GM19043 (cell line): Measurements from ENCODE around the gene GSTM1.
"Not testable (repeated sequence)": the region's sequence is repeated elsewhere in the genome, so short reads cannot be mapped to it uniquely, and the experiment has no call there.

Source experiments
- ATAC-seq: cut with Tn5 transposase; IDR thresholded peaks from one replicate; pipeline ENCODE4 v1.9.1; 2021; ENCODE audit warnings: low read depth; ENCODE audit not compliant: unreplicated experiment

Gene GSTM1

GRCh38 chr1:109659997-109660690 is 27.5 kb upstream of the GSTM1 start:
- no peak for ATAC-seq

GRCh38 chr1:109660691-109661026 is 27.0 kb upstream of the GSTM1 start:
- not testable (repeated sequence) for ATAC-seq

- no peak for ATAC-seq
Measured at GRCh38 chr1:109661391-109661790, 26.2 kb upstream of the GSTM1 start.

GRCh38 chr1:109664671-109665070 is 22.9 kb upstream of the GSTM1 start:
- ATAC-seq: no peak

GRCh38 chr1:109667452-109668122 is 20.0 kb upstream of the GSTM1 start, which contains the start of gene GSTM2:
GSTM2 (plus strand) TSS chr1:109668057; CDS start chr1:109668116, 59 bp downstream.
- ATAC-seq: peak; percentile 92

GRCh38 chr1:109668123-109668775 is 19.4 kb upstream of the GSTM1 start:
- no peak for ATAC-seq

GRCh38 chr1:109669246-109669948 is 18.2 kb upstream of the GSTM1 start:
- no peak for ATAC-seq

- not testable (repeated sequence) for ATAC-seq
Measured at GRCh38 chr1:109669949-109670302, 17.7 kb upstream of the GSTM1 start.

GRCh38 chr1:109671067-109671466 is 16.6 kb upstream of the GSTM1 start:
- ATAC-seq: no peak

- ATAC-seq: not testable (repeated sequence)
Measured at GRCh38 chr1:109673861-109674260, 13.8 kb upstream of the GSTM1 start.

- not testable (repeated sequence) for ATAC-seq
Measured at GRCh38 chr1:109676683-109677381, 10.8 kb upstream of the GSTM1 start.

GRCh38 chr1:109677459-109677858 is 10.2 kb upstream of the GSTM1 start:
- ATAC-seq: no peak

- ATAC-seq: not testable (repeated sequence)
Measured at GRCh38 chr1:109678637-109679036, 9.0 kb upstream of the GSTM1 start.

GRCh38 chr1:109684777-109685176 is 2.8 kb upstream of the GSTM1 start:
- not testable (repeated sequence) for ATAC-seq

- not testable (repeated sequence) for ATAC-seq
Measured at GRCh38 chr1:109685399-109685798, 2.2 kb upstream of the GSTM1 start.

- not testable (repeated sequence) for ATAC-seq
Measured at GRCh38 chr1:109685890-109686289, 1.7 kb upstream of the GSTM1 start.

GRCh38 chr1:109687109-109687508 is 508 bp upstream of the GSTM1 start:
- ATAC-seq: peak; percentile 17

GRCh38 chr1:109689844-109690405 is 2.3 kb downstream of the GSTM1 start:
- ATAC-seq: no peak

GRCh38 chr1:109691759-109692158 is 4.1 kb downstream of the GSTM1 start:
- ATAC-seq: no peak

- ATAC-seq: not testable (repeated sequence)
Measured at GRCh38 chr1:109694400-109694799, 6.8 kb downstream of the GSTM1 start.
